GM10248 (cell line): Measurements from ENCODE around the gene NCOR2.

Source experiments
- CTCF ChIA-PET: fragments of 300-600 bp; sonication (Branson Sonifier 250); formaldehyde crosslinking; extraction: SDS; loops from one replicate; lab custom pipeline; 2021; ENCODE audit warnings: antibody characterized with exemption; lab: Yijun Ruan, JAX
- POLR2A ChIA-PET: fragments of 350-650 bp; sonication (Branson Sonifier 250); formaldehyde crosslinking; extraction: SDS; loops from one replicate; lab custom pipeline; 2020; ENCODE audit warnings: antibody characterized with exemption; lab: Yijun Ruan, JAX
- DNase-seq: peaks from one replicate; pipeline ENCODE4 v3.0.0; 2012; ENCODE audit errors: extremely low spot score
- TF ChIP-seq, protein P1 (sequence below): IDR thresholded peaks from 2 replicates; pipeline ENCODE4 v1.5.1; 2012; ENCODE audit warnings: mild to moderate bottlenecking, low read depth; ENCODE audit errors: extremely low read depth, missing control alignments, control extremely low read depth

Gene NCOR2

DNA sequence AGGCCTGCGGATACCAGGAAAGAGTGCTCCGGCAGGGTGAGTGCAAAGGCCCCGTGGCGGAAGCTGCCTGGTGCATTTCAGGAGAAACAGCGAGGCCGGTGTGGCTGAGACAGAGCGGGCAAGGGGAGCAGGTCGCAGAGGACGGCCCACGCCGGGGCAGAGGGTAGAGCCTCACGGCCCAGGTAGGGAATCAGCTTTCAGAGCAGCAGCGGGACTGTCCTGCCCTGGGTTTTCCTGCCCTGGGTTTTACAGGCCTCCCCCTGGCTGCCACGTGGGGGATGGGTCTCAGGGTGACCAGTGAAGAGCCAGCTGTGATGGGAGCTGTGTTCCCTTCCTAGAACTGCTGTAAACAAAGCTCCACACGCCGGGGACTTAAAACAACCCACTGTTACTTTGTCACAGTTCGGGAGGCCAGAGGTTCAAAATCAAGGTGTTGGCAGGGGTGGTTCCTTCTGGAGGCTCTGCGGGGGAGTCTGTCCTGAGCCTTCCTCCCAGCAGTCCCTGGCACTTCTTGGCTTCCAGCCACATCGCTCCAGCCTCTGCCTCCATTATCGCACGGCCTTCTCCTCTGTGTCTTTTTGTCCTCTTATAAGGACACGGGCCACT is 10.4 kb downstream of the NCOR2 start:
- CTCF ChIA-PET = no interaction called here
- POLR2A ChIA-PET = no interaction called here
- TF ChIP-seq, protein P1, sequence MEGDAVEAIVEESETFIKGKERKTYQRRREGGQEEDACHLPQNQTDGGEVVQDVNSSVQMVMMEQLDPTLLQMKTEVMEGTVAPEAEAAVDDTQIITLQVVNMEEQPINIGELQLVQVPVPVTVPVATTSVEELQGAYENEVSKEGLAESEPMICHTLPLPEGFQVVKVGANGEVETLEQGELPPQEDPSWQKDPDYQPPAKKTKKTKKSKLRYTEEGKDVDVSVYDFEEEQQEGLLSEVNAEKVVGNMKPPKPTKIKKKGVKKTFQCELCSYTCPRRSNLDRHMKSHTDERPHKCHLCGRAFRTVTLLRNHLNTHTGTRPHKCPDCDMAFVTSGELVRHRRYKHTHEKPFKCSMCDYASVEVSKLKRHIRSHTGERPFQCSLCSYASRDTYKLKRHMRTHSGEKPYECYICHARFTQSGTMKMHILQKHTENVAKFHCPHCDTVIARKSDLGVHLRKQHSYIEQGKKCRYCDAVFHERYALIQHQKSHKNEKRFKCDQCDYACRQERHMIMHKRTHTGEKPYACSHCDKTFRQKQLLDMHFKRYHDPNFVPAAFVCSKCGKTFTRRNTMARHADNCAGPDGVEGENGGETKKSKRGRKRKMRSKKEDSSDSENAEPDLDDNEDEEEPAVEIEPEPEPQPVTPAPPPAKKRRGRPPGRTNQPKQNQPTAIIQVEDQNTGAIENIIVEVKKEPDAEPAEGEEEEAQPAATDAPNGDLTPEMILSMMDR = no peak
- DNase-seq = no peak

DNA sequence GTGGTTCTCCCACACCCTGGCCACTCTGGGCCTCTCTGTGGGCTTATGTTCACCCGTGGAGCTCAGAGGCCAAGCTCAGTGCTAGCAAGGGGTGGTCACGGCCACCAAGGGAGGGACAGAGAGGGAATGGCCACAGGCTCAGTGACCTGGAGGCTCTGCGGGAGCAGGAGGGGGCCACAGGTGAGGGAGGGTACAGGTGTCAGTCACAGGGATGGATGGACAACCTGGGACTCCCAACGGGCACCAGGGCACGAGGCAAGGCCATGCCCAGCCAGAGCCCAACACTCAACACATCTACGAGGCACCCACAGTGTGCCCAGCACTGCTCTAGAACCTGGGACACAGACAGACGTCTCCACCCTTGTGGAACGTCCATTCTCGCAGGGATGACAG is 11.3 kb downstream of the NCOR2 start:
- ChIA-PET POLR2A (no interaction called here), CTCF (no interaction called here)
- no peak for DNase-seq
- TF ChIP-seq, protein P1 = no peak

DNA sequence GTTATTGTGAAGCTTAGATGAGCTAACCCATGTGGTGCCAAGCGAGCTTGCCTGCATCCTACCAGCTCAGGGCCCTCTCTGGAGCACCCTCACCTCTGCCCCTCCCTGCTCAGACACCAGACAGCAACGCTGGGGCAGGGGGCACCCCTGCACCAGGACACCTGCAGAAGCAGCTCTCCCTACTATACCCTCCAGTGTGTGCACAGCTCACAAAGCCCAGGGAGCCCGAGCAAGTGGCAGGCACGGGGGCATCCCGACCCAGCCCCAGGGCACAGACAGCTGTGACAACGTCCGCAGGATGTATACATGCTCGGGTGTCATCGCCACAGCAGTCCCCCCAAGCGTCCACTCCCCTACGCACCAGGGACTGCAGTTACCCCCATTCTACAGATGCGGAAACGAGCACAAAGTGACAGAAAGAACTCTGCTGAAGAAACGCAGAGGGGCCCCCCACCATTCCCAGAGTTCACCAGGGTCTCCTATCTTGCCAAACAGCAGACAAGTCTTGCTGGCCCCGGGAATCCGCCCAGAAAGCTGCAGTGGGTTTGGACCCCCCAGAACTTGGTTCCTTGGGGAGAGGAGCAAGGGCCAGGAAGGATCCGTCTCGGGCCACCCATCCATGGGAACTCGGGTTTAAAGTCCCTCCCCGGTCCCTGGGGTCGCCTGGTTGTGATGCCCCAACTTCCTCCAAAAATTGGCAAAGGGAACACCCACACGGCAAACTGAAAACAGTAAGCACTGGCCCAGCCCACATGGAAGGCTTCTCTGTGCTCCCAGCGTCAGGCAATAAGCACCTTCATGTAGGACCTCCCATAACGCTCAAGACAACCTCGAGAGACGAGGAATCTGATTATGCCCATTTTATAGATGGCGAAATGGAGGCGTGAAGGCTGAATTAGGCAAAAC is 12.0 kb downstream of the NCOR2 start:
- ChIA-PET CTCF (interaction anchor here (0.9 to 1.3 kb wide), 2 partner anchors 9 to 38 kb away, joined by 3 to 4 read pairs; no protein-coding TSS in a partner anchor), POLR2A (no interaction called here)
- no peak for DNase-seq
- TF ChIP-seq, protein P1 = no peak

DNA sequence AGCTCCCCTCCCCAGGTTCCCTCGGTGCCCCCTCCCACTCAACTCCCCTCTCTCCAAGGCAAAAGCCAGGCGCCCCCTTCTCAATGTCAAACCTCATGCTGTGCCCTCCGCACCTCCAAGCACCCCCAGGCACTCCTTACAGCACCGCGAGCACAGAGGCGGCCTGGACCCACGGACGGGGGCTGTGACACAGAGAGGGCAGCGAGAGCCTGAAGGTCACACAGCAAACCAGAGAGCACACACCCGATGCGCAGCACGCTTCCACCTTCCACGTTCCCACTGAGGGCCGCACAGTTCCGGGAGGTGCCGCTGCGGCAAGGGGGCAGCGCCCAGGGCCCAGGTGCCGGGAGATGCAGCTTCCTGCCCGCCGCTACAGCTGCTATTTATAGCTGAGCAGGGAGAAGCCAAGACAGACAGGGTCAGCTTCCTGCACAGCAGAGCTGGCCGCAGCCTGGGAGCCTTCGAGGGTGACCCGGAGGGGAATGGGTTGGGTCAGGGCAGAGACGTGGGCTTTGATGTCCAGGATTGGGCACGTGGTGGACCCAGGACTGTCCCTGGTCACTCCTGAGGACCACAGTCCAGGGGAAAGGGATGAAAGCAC is 12.9 kb downstream of the NCOR2 start:
- no peak for DNase-seq
- ChIA-PET CTCF (interaction anchor here (0.9 to 1.9 kb wide), 3 partner anchors 8 to 37 kb away, joined by 3 to 6 read pairs (median 4); no protein-coding TSS in a partner anchor), POLR2A (no interaction called here)
- TF ChIP-seq, protein P1 = no peak

DNA sequence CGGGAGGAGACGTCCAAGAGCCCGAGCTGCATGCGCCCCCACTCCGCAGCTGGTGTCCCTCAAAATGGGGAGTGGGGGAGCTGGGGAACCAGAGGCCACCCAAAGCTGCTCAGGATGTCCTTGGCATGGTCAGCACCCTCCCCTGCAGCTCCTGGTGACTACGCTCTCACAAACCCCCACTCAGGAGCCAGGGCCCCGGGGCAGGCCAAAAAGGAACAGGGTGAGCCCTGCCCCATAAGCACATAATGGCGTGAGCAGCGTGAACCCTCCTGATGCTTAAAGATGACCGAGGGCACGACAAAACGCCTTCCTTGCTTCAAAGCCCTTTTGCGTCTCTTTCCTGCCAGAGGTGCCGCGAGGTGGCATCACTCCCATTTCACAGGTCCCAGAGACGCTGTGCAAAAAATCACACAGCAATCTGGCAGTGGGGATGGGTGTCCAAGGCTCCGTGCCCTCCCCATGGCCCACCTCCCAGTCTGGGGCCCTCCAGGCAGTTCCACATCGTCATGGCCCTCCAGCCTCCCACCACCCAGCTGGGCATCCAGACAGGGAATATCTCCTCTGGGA is 13.5 kb downstream of the NCOR2 start:
- TF ChIP-seq, protein P1 = no peak
- DNase-seq = no peak
- ChIA-PET CTCF (interaction anchor here (1.3 to 1.9 kb wide), 2 partner anchors 10 to 36 kb away, joined by 4 to 6 read pairs; no protein-coding TSS in a partner anchor), POLR2A (no interaction called here)
